ENCODE results near the gene LEUTX.
"Not testable (repeated sequence)": the region's sequence is repeated elsewhere in the genome, so short reads cannot be mapped to it uniquely, and the experiment has no call there.

Gene LEUTX

DNA sequence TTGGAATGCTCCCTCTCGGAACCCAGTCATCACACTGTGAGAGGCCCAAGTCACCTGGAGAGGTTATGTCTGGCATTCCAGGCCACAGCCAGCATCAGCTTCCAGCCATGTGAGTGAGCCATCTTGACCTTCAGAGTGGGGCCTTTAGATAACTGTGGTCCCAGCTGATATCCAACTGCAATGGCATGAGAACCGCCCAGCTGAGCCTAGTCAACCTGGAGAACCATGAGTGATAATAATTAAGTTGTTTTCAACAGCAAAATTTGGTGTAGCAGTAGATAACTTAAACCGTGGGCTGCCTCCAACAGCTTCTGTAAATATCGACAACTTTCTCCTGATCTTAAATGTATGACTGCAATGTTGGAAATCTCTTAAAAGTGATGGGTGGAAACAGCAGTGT lies 30.7 kb downstream of the LEUTX start:
- Histone ChIP-seq H3K27me3 (no peaks in the 10 kb centered on the region), H3K4me1 (no peaks in the 10 kb centered on the region), H3K9me3 (peaks cover 5% of the 10 kb centered on the region; the same call in 1 of the 2 replicates), H3K36me3 (no peaks in the 10 kb centered on the region), H3K4me3 (no peak overlapping the region), H4K20me1 (no peaks in the 10 kb centered on the region), H3K27ac (no peak overlapping the region), H3K9ac (no peak overlapping the region), H3K4me2 (no peak overlapping the region)
- TF ChIP-seq Cebpa-rat (IDR thresholded peaks at IDR 0.05) = no peak

DNA sequence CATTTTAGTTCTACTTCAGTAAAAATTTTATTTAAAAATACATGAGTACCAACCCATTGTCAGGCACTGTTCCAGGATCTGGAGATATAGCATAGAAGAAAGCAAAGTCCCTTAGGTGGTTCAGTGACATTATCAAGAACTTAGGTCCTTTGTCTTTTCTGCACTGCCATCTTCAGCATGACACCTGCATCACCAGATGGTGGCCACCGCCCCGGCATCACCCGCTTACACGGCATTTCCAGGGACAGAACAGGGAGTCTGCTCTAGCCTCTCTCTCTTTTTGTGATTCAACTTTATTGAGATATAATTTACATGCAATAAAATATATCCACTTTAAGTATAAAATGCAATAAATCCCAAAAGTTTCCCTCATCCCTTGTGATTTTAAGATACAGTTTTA lies 31.8 kb downstream of the LEUTX start:
- no peak overlapping the region for H3K4me3 ChIP-seq
- no peak for TF ChIP-seq Cebpa-rat (IDR thresholded peaks at IDR 0.05)
- no peaks in the 10 kb centered on the region for H3K4me1 ChIP-seq
- H3K27ac ChIP-seq = no peak overlapping the region
- no peaks in the 10 kb centered on the region for H4K20me1 ChIP-seq
- H3K9me3 ChIP-seq = peaks cover 5% of the 10 kb centered on the region; the same call in 1 of the 2 replicates
- no peak overlapping the region for H3K4me2 ChIP-seq
- no peaks in the 10 kb centered on the region for H3K27me3 ChIP-seq
- H3K9ac ChIP-seq = no peak overlapping the region
- H3K36me3 ChIP-seq = no peaks in the 10 kb centered on the region

DNA sequence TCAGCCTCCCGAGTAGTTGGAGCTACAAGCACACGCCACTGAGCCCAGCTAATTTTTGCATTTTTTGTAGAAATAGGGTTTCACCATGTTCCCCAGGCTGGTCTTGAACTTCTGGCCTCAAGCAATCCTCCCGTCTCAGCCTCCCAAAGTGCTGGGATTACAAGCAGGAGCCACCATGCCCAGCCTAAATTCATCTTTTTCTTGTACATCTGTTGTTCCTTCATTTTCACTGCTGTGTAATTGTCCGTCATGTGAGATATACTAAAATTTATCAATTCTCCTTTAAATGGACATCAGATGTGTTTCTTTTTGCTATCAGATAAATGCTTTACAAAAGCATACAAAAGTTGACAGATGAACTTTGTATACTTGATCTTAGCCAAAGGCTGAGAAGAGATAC lies 32.4 kb downstream of the LEUTX start:
- Histone ChIP-seq H3K4me1 (no peaks in the 10 kb centered on the region), H3K4me3 (no peak overlapping the region), H3K9ac (no peak overlapping the region), H3K9me3 (peaks cover 5% of the 10 kb centered on the region; the same call in 1 of the 2 replicates), H3K36me3 (no peaks in the 10 kb centered on the region), H3K27me3 (no peaks in the 10 kb centered on the region), H3K27ac (no peak overlapping the region), H3K4me2 (no peak overlapping the region), H4K20me1 (no peaks in the 10 kb centered on the region)
- no peak for TF ChIP-seq Cebpa-rat (IDR thresholded peaks at IDR 0.05)

DNA sequence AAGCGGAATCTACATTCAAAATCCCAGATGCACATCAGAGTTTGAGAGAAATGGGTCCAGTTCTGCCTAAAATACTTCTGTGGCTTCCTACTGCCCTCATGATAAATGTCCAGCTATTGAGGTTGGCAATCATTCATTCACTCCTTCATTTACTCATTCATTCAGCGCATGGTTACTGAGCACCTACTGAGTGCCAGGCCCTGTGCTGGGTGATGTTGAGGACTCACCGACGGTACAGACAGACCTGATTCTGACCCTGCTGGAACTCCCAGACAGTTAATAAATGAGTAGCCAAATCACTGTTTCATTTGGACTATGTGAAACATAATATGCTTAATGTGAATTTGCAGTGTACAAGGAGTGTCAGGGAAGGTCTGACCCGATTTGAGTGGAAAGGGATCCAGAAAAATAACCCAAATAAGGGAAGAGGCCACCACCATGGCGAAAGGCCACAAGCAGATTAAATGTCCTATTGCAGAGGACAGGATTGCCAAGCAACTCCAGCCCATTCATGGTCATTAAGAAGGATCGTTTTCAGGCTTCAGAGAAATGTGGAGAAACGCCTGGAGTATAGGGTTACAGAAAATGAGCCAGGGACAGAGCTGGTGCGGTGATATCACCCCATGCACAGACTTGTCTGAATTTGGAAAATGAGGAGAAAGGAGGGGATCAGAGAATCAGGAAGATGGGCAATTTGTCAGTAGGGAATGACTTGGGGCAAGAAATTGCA lies 34.8 kb downstream of the LEUTX start:
- Histone ChIP-seq H3K27me3 (no peaks in the 10 kb centered on the region), H3K9me3 (peaks cover 5% of the 10 kb centered on the region; the same call in 1 of the 2 replicates), H4K20me1 (no peaks in the 10 kb centered on the region), H3K4me3 (no peak overlapping the region), H3K36me3 (no peaks in the 10 kb centered on the region), H3K9ac (no peak overlapping the region), H3K4me1 (no peaks in the 10 kb centered on the region), H3K27ac (no peak overlapping the region), H3K4me2 (no peak overlapping the region)
- no peak for TF ChIP-seq Cebpa-rat (IDR thresholded peaks at IDR 0.05)

DNA sequence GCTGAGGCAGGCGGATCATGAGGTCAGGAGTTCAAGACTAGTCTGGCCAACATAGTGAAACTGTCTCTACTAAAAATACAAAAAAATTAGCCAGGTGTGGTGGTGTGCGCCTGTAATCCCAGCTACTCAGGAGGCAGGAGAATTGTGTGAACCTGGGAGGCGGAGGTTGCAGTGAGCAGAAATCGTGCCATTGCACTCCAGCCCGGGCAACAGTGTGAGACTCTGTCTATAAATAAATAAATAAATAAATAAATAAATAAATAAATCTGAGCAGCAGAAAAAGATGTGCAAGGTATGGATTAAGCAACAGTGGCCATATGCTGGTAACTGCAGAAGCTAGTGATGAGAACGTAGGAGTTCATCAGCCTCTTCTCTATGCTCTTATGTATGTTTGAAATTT lies 35.5 kb downstream of the LEUTX start:
- H3K4me3 ChIP-seq, H3K9me3 ChIP-seq, H4K20me1 ChIP-seq, H3K4me2 ChIP-seq, H3K9ac ChIP-seq, H3K4me1 ChIP-seq, H3K36me3 ChIP-seq, H3K27ac ChIP-seq, H3K27me3 ChIP-seq: not testable (repeated sequence)

DNA sequence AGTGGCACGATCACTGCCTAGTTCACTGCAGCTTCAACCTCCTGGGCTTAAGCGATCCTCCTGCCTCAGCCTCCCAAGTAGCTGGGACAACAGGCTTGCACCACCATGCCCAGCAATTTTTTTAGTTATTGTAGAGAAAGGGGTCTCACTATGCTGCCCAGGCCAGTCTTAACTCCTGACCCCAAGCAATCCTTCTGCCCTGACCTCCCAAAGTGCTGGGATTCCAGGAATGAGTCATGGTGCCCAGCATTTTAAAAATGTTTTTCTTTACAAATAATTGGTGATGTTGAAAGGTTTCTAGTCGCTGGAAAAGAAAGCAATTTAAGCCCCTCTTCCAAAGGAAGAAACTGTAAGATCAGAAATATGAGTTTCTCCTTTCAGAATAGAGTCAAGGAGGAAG lies 35.9 kb downstream of the LEUTX start:
- TF ChIP-seq Cebpa-rat (IDR thresholded peaks at IDR 0.05) = no peak
- no peak overlapping the region for H3K27ac ChIP-seq
- no peak overlapping the region for H3K9ac ChIP-seq
- H3K4me2 ChIP-seq = no peak overlapping the region
- no peaks in the 10 kb centered on the region for H4K20me1 ChIP-seq
- H3K36me3 ChIP-seq = no peaks in the 10 kb centered on the region
- no peaks in the 10 kb centered on the region for H3K9me3 ChIP-seq
- no peaks in the 10 kb centered on the region for H3K4me1 ChIP-seq
- H3K4me3 ChIP-seq = no peak overlapping the region
- no peaks in the 10 kb centered on the region for H3K27me3 ChIP-seq

DNA sequence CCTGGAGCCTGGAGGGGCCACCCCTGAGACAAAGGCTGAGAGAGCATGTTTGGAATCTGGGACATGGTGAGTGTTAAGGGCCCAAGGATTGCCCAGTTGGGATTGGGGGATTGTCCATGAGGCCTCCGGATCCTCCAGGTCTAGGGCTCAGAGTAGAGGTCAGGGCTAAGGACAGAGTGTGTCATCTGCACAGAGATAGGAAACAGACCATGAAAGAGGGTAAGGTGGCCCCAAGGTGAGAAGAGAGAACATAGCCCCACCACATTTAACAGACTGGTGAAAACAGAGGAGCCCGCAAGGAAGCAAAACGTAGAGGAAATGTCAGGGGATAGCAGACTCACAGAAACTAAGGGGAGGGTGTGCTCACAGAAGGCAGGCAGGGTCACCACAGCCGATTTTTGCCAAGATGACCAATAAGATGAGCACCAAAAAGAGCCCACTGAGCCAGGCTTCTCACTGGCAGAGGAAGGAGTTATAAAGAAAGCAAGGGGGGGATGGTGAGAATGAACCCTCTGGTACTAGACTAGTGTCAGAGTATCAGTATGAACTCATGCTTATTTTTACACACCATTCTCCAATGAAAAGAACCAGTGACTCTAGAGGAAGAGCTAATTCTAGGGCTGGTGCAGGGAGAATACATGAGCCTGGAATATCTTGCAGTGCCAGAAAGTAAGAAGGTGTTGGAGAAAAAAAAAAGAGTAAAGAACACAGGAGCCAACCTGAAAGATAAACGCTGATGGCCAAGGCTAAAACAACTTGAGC lies 37.8 kb downstream of the LEUTX start:
- TF ChIP-seq Cebpa-rat (IDR thresholded peaks at IDR 0.05) = no peak
- Histone ChIP-seq H3K9ac (no peak overlapping the region), H3K9me3 (no peaks in the 10 kb centered on the region), H3K36me3 (peaks cover 3% of the 10 kb centered on the region; the same call in 1 of the 2 replicates), H3K4me3 (no peak overlapping the region), H3K4me2 (no peak overlapping the region), H3K27ac (no peak overlapping the region), H3K4me1 (no peaks in the 10 kb centered on the region), H4K20me1 (no peaks in the 10 kb centered on the region), H3K27me3 (no peaks in the 10 kb centered on the region)

DNA sequence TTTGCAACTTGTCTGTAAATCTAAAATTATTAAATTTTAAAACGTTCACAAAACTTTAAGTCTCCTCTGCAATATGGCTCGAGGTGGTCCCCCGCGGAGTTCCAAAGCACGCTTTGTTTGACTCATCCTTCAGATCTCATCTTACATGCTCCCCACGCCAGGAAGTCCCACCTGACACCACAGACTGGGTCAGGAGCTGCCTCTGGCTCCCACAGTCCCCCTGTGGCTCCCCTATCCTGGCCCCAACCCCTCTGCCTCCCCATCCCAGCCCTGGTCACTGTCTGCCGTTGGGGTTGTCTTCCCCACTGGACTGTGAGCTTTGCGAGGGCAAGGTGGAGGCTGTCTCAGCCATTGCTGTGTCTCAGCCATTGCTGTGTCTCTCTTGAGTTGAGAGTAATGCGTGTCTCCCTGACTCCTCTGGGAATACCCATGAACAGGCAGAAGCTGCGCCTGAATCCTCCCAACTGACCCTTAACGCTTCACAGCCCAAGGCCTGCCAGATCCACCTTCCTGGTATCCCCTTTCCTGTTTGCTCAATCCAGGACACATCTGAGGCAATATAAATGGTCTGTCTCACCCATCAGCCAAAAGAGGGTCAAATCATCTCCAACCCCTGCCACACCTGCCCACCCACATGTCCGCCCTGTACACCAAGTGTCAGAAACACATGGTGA lies 39.4 kb downstream of the LEUTX start:
- H3K9me3 ChIP-seq = no peaks in the 10 kb centered on the region
- TF ChIP-seq Cebpa-rat (IDR thresholded peaks at IDR 0.05) = no peak
- H3K4me2 ChIP-seq = no peak overlapping the region
- H3K27ac ChIP-seq = no peak overlapping the region
- H3K36me3 ChIP-seq = peaks cover 7% of the 10 kb centered on the region; the same call in 1 of the 2 replicates
- H4K20me1 ChIP-seq = no peaks in the 10 kb centered on the region
- H3K27me3 ChIP-seq = no peaks in the 10 kb centered on the region
- no peaks in the 10 kb centered on the region for H3K4me1 ChIP-seq
- H3K9ac ChIP-seq = no peak overlapping the region
- no peak overlapping the region for H3K4me3 ChIP-seq

DNA sequence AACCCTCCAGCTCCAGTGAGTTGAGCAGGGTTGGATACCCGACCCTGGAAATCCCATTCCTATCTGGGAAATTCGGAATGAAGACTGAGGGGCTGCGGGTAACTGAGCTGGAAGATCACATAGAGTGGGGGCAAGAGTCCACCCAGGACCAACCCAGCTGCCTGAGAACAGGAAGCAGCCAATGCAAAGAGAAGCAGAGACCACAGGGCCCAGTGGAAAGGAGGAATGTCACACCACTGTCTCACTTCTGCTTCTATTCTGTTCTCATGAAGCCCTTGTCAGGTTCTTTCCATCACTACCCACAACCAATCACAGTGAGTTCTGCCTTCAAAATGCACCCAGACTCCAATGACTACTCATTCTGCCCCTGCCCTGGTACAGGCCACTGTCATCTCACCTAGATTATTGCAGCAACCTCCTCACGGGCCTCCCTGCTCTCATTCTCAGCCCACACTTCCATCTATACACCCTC lies 40.0 kb downstream of the LEUTX start:
- TF ChIP-seq Cebpa-rat (IDR thresholded peaks at IDR 0.05) = no peak

DNA sequence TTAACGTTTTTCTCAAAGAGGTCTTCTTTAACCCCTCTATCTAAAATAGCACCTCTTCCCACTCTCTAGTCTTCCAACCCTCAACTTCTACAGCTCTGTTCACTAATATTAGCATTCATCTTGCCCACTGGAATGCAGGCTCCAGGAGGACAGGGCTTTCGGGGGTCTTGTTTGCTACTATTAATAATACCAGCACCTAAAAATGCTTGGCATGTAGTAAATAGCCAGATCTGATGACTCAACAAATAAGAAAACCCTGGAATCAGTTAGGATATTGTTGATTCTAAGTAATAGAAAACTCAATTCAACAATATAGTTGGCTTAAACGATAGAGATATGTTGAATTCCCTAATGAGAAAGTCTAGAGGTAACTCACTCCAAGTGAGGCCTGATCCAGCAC lies 41.1 kb downstream of the LEUTX start:
- Histone ChIP-seq H3K9ac (no peak overlapping the region), H3K36me3 (peaks cover 8% of the 10 kb centered on the region; the same call in 1 of the 2 replicates), H3K27ac (no peak overlapping the region), H3K27me3 (no peaks in the 10 kb centered on the region), H3K4me1 (peaks cover 8% of the 10 kb centered on the region; the same call in 1 of the 2 replicates), H4K20me1 (no peaks in the 10 kb centered on the region), H3K4me2 (no peak overlapping the region), H3K9me3 (no peaks in the 10 kb centered on the region), H3K4me3 (no peak overlapping the region)
- no peak for TF ChIP-seq Cebpa-rat (IDR thresholded peaks at IDR 0.05)

More for the DNA sequence above, 40.0 kb downstream of the LEUTX start:
- Histone ChIP-seq H3K36me3 (peaks cover 7% of the 10 kb centered on the region; the same call in 1 of the 2 replicates), H3K9ac (no peak overlapping the region), H3K27me3 (no peaks in the 10 kb centered on the region), H4K20me1 (no peaks in the 10 kb centered on the region), H3K27ac (no peak overlapping the region), H3K9me3 (no peaks in the 10 kb centered on the region), H3K4me1 (peaks cover 3% of the 10 kb centered on the region; the same call in 1 of the 2 replicates), H3K4me2 (no peak overlapping the region), H3K4me3 (no peak overlapping the region)

Data from BLaER1 (cell line).